Amniotic stem cell (primary cell): ENCODE measurements around the gene PSPN.

Experiments
- DNase-seq: peaks from one replicate; lab custom pipeline; 2025; lab: John Stamatoyannopoulos, UW

The PSPN gene

DNA sequence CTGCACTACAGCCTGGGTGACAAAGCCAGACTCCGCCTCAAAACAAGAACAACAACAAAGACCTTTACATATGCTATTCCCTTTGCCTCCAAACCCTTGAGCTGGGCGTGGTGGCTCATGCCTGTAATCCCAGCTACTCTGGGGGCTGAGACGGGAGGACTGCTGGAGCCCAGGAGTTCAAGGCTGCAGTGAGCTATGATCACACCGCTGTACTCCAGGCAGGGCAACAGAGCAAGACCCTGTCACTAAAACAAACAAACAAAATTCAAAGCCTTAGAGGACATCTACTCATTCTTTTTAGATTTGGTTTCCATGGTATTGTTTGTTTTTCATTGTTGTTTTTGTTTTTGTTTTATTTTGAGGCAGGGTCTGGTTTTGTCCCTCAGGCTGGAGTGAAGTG is 50.1 kb downstream of the PSPN start:
- DNase-seq = no peak
